Ovary (tissue), 9 donors: Measurements from ENCODE around the gene C12orf57. TPM values are rescaled to one million over a fixed set of nuclear protein-coding genes. Genes with fewer than 3 reads are reported as not detected.
A peak's percentile ranks its signal among the peaks of the same experiment; 100 is the strongest.

Source experiments
- DNase-seq, 5 donors: peaks; one replicate each; pipeline ENCODE4 v3.0.0-alpha.2; 2019 to 2020
- H3K27ac ChIP-seq, 2 donors: fragments of 200-600 bp; one replicate each; pipeline versions ENCODE4 v1.5.1 to v1.8.0; 2019 to 2022
- H3K27me3 ChIP-seq: fragments of 200-600 bp; one replicate; pipeline ENCODE4 v1.8.0; 2022
- H3K36me3 ChIP-seq: fragments of 200-600 bp; sonication (generic); one replicate; pipeline ENCODE4 v1.5.1; 2019
- H3K4me1 ChIP-seq: one replicate; pipeline ENCODE4 v1.8.1; 2013; ENCODE audit warnings: mild to moderate bottlenecking, moderate library complexity; ENCODE audit not compliant: insufficient read depth
- H3K4me3 ChIP-seq: fragments of 200-600 bp; sonication (generic); one replicate; pipeline ENCODE4 v1.5.1; 2017
- H3K9me3 ChIP-seq, 2 donors: fragments of 200-600 bp in 1 of 2; sonication (generic) in 1 of 2; one replicate each; pipeline versions ENCODE4 v1.5.1 to v1.8.1; 2013 to 2019; ENCODE audit warnings: mild to moderate bottlenecking in 1 of 2, moderate library complexity in 1 of 2
- EP300 ChIP-seq: sonication (generic); formaldehyde crosslinking; IDR thresholded peaks from one replicate; pipeline ENCODE4 v1.6.1; 2017; ENCODE audit warnings: antibody characterized with exemption
- POLR2A ChIP-seq: fragments of 450-650 bp; IDR thresholded peaks from one replicate; pipeline ENCODE4 v1.6.1; 2017; ENCODE audit warnings: antibody characterized with exemption, mild to moderate bottlenecking, moderate library complexity
- WGBS, 3 donors: extraction: QIAGEN DNeasy Blood & Tissue Kit in 1 of 3; methylation state at CpG; one replicate each; pipeline versions ENCODE4 v1.1.5 to v1.1.7; 2013 to 2017; 5-methylcytosine and 5-hydroxymethylcytosine counted together
- intact Hi-C, 4 donors: fragments of 100-400 bp; cut with DNase I; formaldehyde crosslinking; loops; one replicate each; pipeline versions ENCODE4 v1.11.0 to v1.15.1; 2022 to 2023
- polyA plus RNA-seq, 2 donors: library from polyadenylated mRNA; stranded (reverse); fragments of 200-250 nt in 1 of 2; fragments of 350-450 nt in 1 of 2; fragmentation: Illumina TruSeq in 1 of 2; extraction: RNeasy Lipid Tissue Mini Kit (QIAGEN cat#74804) in 1 of 2; gene quantifications; one replicate each; pipeline ENCODE4 v1.2.3, GENCODE V29; 2013 to 2014
- total RNA-seq, 7 donors: library from RNA; depleted of rRNA in 2 of 7; stranded (reverse); fragments of >200 nt in 2 of 7; fragmentation: NEBNext Ultra II Directional in 3 of 7; extraction: Animal tissue kit (Norgen Biotek cat#: 25700) in 3 of 7; gene quantifications; one replicate each; pipeline versions ENCODE4 v1.1.0 to v1.2.4, GENCODE V29; 2016 to 2023
- TF ChIP-seq, protein P1 (sequence below), 3 donors: fragments of 450-650 bp in 2 of 3; fragments of 200-600 bp in 1 of 3; IDR thresholded peaks; one replicate each; pipeline versions ENCODE4 v1.5.1 to v1.8.0; 2016 to 2022; ENCODE audit warnings: antibody characterized with exemption in 3 of 3, mild to moderate bottlenecking in 1 of 3
- donor health status: DM: no; HTN: no; CAD: no; lungs with moderate emphysema.
- donor health status: DM: no; HTN: no; CAD: no.
- donor health status: Bipolar disorder and iron deficiency.
- donor health status: DM: yes; HTN: yes; CAD: no.
- donor health status: DM: no; HTN: no; CAD: no.
- donor health status: DM: yes; HTN: yes; CAD: no.

C12orf57 gene
- total and polyA plus RNA-seq, 9 donors: 40.3 to 1,838 (median 633) TPM

GRCh38 chr12:6955108-6956020 lies 11.5 kb downstream of the C12orf57 start:
- no peaks in the 10 kb centered on the region for H3K4me1 ChIP-seq
- 83 to 86% (median 84%) methylated on average over 22 of the region's 22 CpGs for WGBS, 3 donors
- no peaks in the 10 kb centered on the region for H3K27me3 ChIP-seq
- intact Hi-C loops: no loop called here
- TF ChIP-seq, protein P1, sequence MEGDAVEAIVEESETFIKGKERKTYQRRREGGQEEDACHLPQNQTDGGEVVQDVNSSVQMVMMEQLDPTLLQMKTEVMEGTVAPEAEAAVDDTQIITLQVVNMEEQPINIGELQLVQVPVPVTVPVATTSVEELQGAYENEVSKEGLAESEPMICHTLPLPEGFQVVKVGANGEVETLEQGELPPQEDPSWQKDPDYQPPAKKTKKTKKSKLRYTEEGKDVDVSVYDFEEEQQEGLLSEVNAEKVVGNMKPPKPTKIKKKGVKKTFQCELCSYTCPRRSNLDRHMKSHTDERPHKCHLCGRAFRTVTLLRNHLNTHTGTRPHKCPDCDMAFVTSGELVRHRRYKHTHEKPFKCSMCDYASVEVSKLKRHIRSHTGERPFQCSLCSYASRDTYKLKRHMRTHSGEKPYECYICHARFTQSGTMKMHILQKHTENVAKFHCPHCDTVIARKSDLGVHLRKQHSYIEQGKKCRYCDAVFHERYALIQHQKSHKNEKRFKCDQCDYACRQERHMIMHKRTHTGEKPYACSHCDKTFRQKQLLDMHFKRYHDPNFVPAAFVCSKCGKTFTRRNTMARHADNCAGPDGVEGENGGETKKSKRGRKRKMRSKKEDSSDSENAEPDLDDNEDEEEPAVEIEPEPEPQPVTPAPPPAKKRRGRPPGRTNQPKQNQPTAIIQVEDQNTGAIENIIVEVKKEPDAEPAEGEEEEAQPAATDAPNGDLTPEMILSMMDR (IDR thresholded peaks at IDR 0.05): no peak
- TF ChIP-seq POLR2A (no peak), EP300 (no peak)
- peak in 1 of 5 donors; percentile 24 for DNase-seq
- no peaks in the 10 kb centered on the region for H3K36me3 ChIP-seq
- no peaks in the 10 kb centered on the region for H3K9me3 ChIP-seq
- no peak overlapping the region for H3K27ac ChIP-seq
- no peak overlapping the region for H3K4me3 ChIP-seq

GRCh38 chr12:6956021-6956727 lies 12.4 kb downstream of the C12orf57 start:
- peak in 1 of 5 donors; percentile 33 for DNase-seq
- H3K9me3 ChIP-seq: no peaks in the 10 kb centered on the region
- WGBS, 3 donors: 82% methylated on average over 27 to 28 of the region's 28 CpGs
- intact Hi-C loops: no loop called here
- TF ChIP-seq, protein P1 (IDR thresholded peaks at IDR 0.05): no peak
- TF ChIP-seq POLR2A: no peak
- no peak for TF ChIP-seq EP300
- no peaks in the 10 kb centered on the region for H3K36me3 ChIP-seq
- no peak overlapping the region for H3K4me3 ChIP-seq
- no peaks in the 10 kb centered on the region for H3K27me3 ChIP-seq
- H3K27ac ChIP-seq: no peak overlapping the region
- H3K4me1 ChIP-seq: peaks cover 3% of the 10 kb centered on the region

DNA sequence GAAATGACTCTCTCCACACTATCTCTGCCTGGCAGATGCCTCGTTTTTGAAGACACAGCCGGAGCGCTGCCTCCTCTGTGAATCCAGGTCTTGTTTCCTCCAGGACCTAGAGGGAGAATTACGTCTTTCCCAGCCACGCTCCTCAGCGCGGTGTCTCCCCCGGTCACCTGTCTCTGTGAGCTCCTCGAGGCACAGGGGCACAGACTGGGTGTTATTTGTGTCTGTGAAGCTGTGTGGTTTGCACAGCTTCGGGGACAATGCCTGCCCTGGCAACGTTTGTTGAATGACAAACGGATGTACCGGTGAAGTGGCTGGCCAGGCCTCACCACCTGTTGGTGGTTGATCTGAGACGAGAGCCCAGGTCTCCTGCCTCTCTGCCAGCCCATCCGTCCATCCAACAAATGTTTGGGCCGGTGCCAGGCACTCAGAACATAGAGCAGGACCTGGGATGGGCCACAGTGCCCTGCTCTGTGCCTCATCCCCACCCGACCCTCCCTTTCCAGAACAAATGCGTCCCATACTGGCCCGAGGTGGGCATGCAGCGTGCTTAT lies 13.4 kb downstream of the C12orf57 start:
- Histone ChIP-seq H3K9me3 (no peaks in the 10 kb centered on the region), H3K27me3 (no peaks in the 10 kb centered on the region), H3K36me3 (no peaks in the 10 kb centered on the region), H3K4me3 (no peak overlapping the region), H3K27ac (no peak overlapping the region), H3K4me1 (peaks cover 8% of the 10 kb centered on the region)
- intact Hi-C loops: no loop called here
- TF ChIP-seq EP300 (no peak), POLR2A (no peak)
- peak in 1 of 5 donors; percentile 28 for DNase-seq
- 78 to 84% (median 82%) methylated on average over 20 of the region's 20 CpGs for WGBS, 3 donors

DNA sequence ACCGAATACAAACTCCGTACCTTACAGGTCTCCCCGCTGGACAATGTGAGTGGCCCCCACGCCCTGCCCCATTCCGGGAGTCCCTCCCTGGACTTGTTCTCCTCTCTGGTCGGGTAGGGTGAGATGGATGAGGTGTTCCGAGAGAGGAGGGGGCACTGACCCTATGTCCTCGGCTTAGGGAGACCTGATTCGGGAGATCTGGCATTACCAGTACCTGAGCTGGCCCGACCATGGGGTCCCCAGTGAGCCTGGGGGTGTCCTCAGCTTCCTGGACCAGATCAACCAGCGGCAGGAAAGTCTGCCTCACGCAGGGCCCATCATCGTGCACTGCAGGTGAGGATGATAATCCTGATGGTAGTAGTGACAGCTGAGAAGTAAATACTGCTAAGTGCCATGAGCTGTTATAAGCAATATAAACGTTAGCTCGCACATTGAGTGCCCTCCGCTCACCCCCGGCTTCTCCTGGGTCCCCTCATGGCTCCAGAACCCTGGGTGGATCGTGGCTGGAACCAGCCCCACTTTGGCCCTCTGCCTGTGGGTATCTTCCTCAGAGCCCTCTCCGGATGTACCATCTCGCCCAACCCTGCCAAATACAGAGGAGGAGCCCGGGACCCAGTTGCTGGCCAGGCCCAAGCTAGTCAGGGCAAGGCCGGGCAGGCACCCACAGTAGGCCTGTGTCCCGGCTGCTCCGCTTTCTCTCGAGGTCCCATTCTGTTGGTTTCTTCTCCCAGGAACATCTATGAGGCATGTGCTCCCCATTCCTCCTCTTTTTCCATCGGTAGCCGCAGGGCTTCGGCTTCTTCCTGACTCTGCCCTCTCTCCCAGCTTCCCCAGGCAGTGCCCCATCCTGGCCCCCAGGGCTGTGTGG lies 14.2 kb downstream of the C12orf57 start:
- H3K9me3 ChIP-seq: no peaks in the 10 kb centered on the region
- H3K27me3 ChIP-seq: no peaks in the 10 kb centered on the region
- H3K4me1 ChIP-seq: peaks cover 8% of the 10 kb centered on the region
- intact Hi-C loops: no loop called here
- 86 to 88% (median 87%) methylated on average over 27 to 28 of the region's 28 CpGs for WGBS, 3 donors
- TF ChIP-seq EP300 (no peak), POLR2A (no peak)
- TF ChIP-seq, protein P1 (IDR thresholded peaks at IDR 0.05): no peak
- no peak overlapping the region for H3K27ac ChIP-seq
- no peak overlapping the region for H3K4me3 ChIP-seq
- H3K36me3 ChIP-seq: no peaks in the 10 kb centered on the region
- no peak for DNase-seq
